WTC11 (cell line): Measurements from ENCODE around the gene SPOCK1. TPM values are rescaled to one million over a fixed set of nuclear protein-coding genes. Genes with fewer than 3 reads are reported as not detected.

ENCODE experiments used
- ATAC-seq: fragments of 200-7000 bp; cut with Tn5 transposase; 2 replicates; pipeline ENCODE4 v1.10.0; 2021; ENCODE audit warnings: mild to moderate bottlenecking, moderate library complexity
- CTCF ChIA-PET: fragments of 300-600 bp; sonication (Branson Sonifier 250); formaldehyde crosslinking; loops from one replicate; lab custom pipeline; 2021; ENCODE audit warnings: antibody characterized with exemption; lab: Charles Lee
- POLR2A ChIA-PET: fragments of 350-600 bp; sonication (Branson Sonifier 250); formaldehyde crosslinking; loops from one replicate; lab custom pipeline; 2021; ENCODE audit warnings: antibody characterized with exemption; lab: Charles Lee
- DNase-seq: peaks from one replicate; pipeline ENCODE4 v3.0.0; 2021; ENCODE audit warnings: low spot score
- H3K27ac Mint-ChIP-seq: 2 replicates; pipeline ENCODE4 v1.8.0; 2021; ENCODE audit warnings: mixed read lengths
- H3K27me3 Mint-ChIP-seq: 2 replicates; pipeline ENCODE4 v1.8.0; 2021; ENCODE audit warnings: low read depth, mild to moderate bottlenecking, moderate library complexity, mixed read lengths
- H3K36me3 Mint-ChIP-seq: 2 replicates; pipeline ENCODE4 v1.8.0; 2021; ENCODE audit warnings: mixed read lengths
- H3K4me1 Mint-ChIP-seq: 2 replicates; pipeline ENCODE4 v1.8.0; 2022; ENCODE audit warnings: mixed read lengths
- H3K4me3 Mint-ChIP-seq: 2 replicates; pipeline ENCODE4 v1.8.0; 2021; ENCODE audit warnings: mild to moderate bottlenecking, moderate library complexity, mixed read lengths
- H3K9me3 Mint-ChIP-seq: 2 replicates; pipeline ENCODE4 v1.8.0; 2021; ENCODE audit warnings: mixed read lengths
- ATF1 ChIP-seq: sonication (generic); formaldehyde crosslinking; IDR thresholded peaks from 2 replicates; pipeline ENCODE4 v1.8.1; 2023; ENCODE audit warnings: mild to moderate bottlenecking, moderate library complexity, missing genetic modification reagents
- ATF2 ChIP-seq: sonication (generic); formaldehyde crosslinking; IDR thresholded peaks from 2 replicates; pipeline ENCODE4 v1.8.1; 2022; ENCODE audit warnings: low read depth, missing genetic modification reagents, borderline replicate concordance
- CDX4 ChIP-seq: fragments of 250-450 bp; sonication (Bioruptor Pico); IDR thresholded peaks from 2 replicates; pipeline ENCODE4 v1.9.0; 2021; ENCODE audit warnings: moderate library complexity, mild to moderate bottlenecking, inconsistent platforms, borderline replicate concordance
- ESRRA ChIP-seq: sonication (generic); formaldehyde crosslinking; IDR thresholded peaks from 2 replicates; pipeline ENCODE4 v1.8.1; 2022; ENCODE audit warnings: mild to moderate bottlenecking, missing genetic modification reagents, borderline replicate concordance
- GRHL2 ChIP-seq: fragments of 250-450 bp; sonication (Bioruptor Pico); IDR thresholded peaks from 2 replicates; pipeline ENCODE4 v1.8.0; 2022; ENCODE audit warnings: mild to moderate bottlenecking, moderate library complexity; ENCODE audit not compliant: insufficient replicate concordance, severe bottlenecking
- HMGXB4 ChIP-seq: sonication (generic); formaldehyde crosslinking; IDR thresholded peaks from 2 replicates; pipeline ENCODE4 v1.8.1; 2023; ENCODE audit warnings: mild to moderate bottlenecking, moderate library complexity, missing genetic modification reagents
- IRF2 ChIP-seq: sonication (generic); formaldehyde crosslinking; IDR thresholded peaks from 2 replicates; pipeline ENCODE4 v1.8.0; 2022; ENCODE audit warnings: low read depth, missing genetic modification reagents, borderline replicate concordance
- JAZF1 ChIP-seq: fragments of 250-450 bp; sonication (Bioruptor Pico); IDR thresholded peaks from 2 replicates; pipeline ENCODE4 v1.9.0; 2021; ENCODE audit warnings: moderate library complexity, mild to moderate bottlenecking, inconsistent platforms
- MAX ChIP-seq: sonication (generic); formaldehyde crosslinking; IDR thresholded peaks from 2 replicates; pipeline ENCODE4 v1.8.0; 2022; ENCODE audit warnings: mild to moderate bottlenecking, missing genetic modification reagents
- MLX ChIP-seq: sonication (generic); formaldehyde crosslinking; IDR thresholded peaks from 2 replicates; pipeline ENCODE4 v1.8.1; 2023; ENCODE audit warnings: mild to moderate bottlenecking, missing genetic modification reagents, moderate library complexity
- MXD4 ChIP-seq: fragments of 250-450 bp; sonication (Bioruptor Pico); IDR thresholded peaks from 2 replicates; pipeline ENCODE4 v1.8.0; 2021; ENCODE audit warnings: mild to moderate bottlenecking, moderate library complexity, borderline replicate concordance
- NR2C2 ChIP-seq: sonication (generic); formaldehyde crosslinking; IDR thresholded peaks from 2 replicates; pipeline ENCODE4 v1.8.0; 2022; ENCODE audit warnings: mild to moderate bottlenecking, missing genetic modification reagents
- OVOL2 ChIP-seq: fragments of 250-450 bp; sonication (Bioruptor Pico); IDR thresholded peaks from 2 replicates; pipeline ENCODE4 v1.9.0; 2021; ENCODE audit warnings: mild to moderate bottlenecking, borderline replicate concordance
- SOX15 ChIP-seq: fragments of 250-450 bp; sonication (Bioruptor Pico); IDR thresholded peaks from 2 replicates; pipeline ENCODE4 v1.9.0; 2021; ENCODE audit warnings: mild to moderate bottlenecking
- TP53 ChIP-seq: sonication (generic); formaldehyde crosslinking; IDR thresholded peaks from 2 replicates; pipeline ENCODE4 v1.8.1; 2023; ENCODE audit warnings: mild to moderate bottlenecking, missing genetic modification reagents
- ZBTB43 ChIP-seq: sonication (generic); formaldehyde crosslinking; IDR thresholded peaks from 2 replicates; pipeline ENCODE4 v1.8.1; 2023; ENCODE audit warnings: mild to moderate bottlenecking, missing genetic modification reagents
- ZNF396 ChIP-seq: fragments of 250-450 bp; sonication (Bioruptor Pico); IDR thresholded peaks from 2 replicates; pipeline ENCODE4 v1.8.0; 2021; ENCODE audit warnings: mild to moderate bottlenecking, moderate library complexity, borderline replicate concordance
- total RNA-seq: library from RNA; stranded (reverse); gene quantifications from 3 replicates; pipeline ENCODE4 v1.2.3, GENCODE V29; 2021

Gene SPOCK1
- total RNA-seq, 1 experiment from 2014 or later = 15.2 TPM

- TF ChIP-seq MXD4 (CRISPR knock-in tag) (no peak), MAX (CRISPR knock-in tag) (no peak), IRF2 (CRISPR knock-in tag) (no peak), TP53 (no peak), HMGXB4 (CRISPR knock-in tag) (no peak), OVOL2 (CRISPR knock-in tag) (no peak), GRHL2 (CRISPR knock-in tag) (no peak)
Observed at GRCh38 chr5:137134920-137135532, 364.1 kb downstream of the SPOCK1 start (continued).

- no peak for TF ChIP-seq MXD4 (CRISPR knock-in tag)
- TF ChIP-seq ZNF396 (CRISPR knock-in tag) = no peak
- TF ChIP-seq OVOL2 (CRISPR knock-in tag) = no peak
- no peak for TF ChIP-seq ATF2 (CRISPR knock-in tag)
- TF ChIP-seq CDX4 = no peak
- TF ChIP-seq SOX15 (CRISPR knock-in tag) = no peak
- TF ChIP-seq ESRRA (CRISPR knock-in tag) = no peak
- no peak for TF ChIP-seq MLX (CRISPR knock-in tag)
- no peak for TF ChIP-seq NR2C2 (CRISPR knock-in tag)
- TF ChIP-seq ZBTB43 (CRISPR knock-in tag) = no peak
- no peak for TF ChIP-seq ATF1 (CRISPR knock-in tag)
- no peak for TF ChIP-seq JAZF1 (CRISPR knock-in tag)
- TF ChIP-seq MAX (CRISPR knock-in tag) = no peak
- CTCF ChIA-PET = interaction anchor here (1.3 kb wide), 1 partner anchor 190 kb away, joined by 3 read pairs; no protein-coding TSS in a partner anchor
- H3K4me1 Mint-ChIP-seq = peaks cover 6% of the 10 kb centered on the region
- H3K9me3 Mint-ChIP-seq = peaks cover 26% of the 10 kb centered on the region
- H3K27ac Mint-ChIP-seq = no peak overlapping the region
- no peak for DNase-seq
- H3K4me3 Mint-ChIP-seq = no peak overlapping the region
- POLR2A ChIA-PET = no interaction called here
- ATAC-seq = no peak
- peaks cover 5% of the 10 kb centered on the region for H3K27me3 Mint-ChIP-seq
- peaks cover 12% of the 10 kb centered on the region for H3K36me3 Mint-ChIP-seq
Observed at GRCh38 chr5:137129886-137130680, 369.0 kb downstream of the SPOCK1 start.
